ENCODE measurements around the gene C1orf159.

C1orf159 gene

GRCh38 chr1:1092894-1093609, 22.8 kb downstream of the C1orf159 start:
- DNase-seq, result no peak

- no peak for DNase-seq
Observed at GRCh38 chr1:1092149-1092855, 23.6 kb downstream of the C1orf159 start.

GRCh38 chr1:1091344-1092148, 24.3 kb downstream of the C1orf159 start:
- DNase-seq, result no peak

GRCh38 chr1:1090424-1091343, 25.2 kb downstream of the C1orf159 start:
- DNase-seq, result no peak

GRCh38 chr1:1089731-1090423, 26.0 kb downstream of the C1orf159 start:
- no peak for DNase-seq

GRCh38 chr1:1088801-1089680, 26.8 kb downstream of the C1orf159 start:
- DNase-seq, result no peak

GRCh38 chr1:1088029-1088800, 27.7 kb downstream of the C1orf159 start:
- DNase-seq, result no peak

- DNase-seq, result no peak
Observed at GRCh38 chr1:1087351-1088028, 28.4 kb downstream of the C1orf159 start.

- DNase-seq, result no peak
Observed at GRCh38 chr1:1086911-1087341, 29.0 kb downstream of the C1orf159 start.

- DNase-seq, result no peak
Observed at GRCh38 chr1:1085911-1086841, 29.7 kb downstream of the C1orf159 start.

- DNase-seq, result no peak
Observed at GRCh38 chr1:1085171-1085841, 30.6 kb downstream of the C1orf159 start.

GRCh38 chr1:1084372-1085170, 31.3 kb downstream of the C1orf159 start:
- no peak for DNase-seq

- no peak for DNase-seq
Observed at GRCh38 chr1:1083416-1084371, 32.2 kb downstream of the C1orf159 start.

All from anterior cingulate cortex (tissue), 58 donors.